HG02970 (cell line): ENCODE data around the gene TMEM86A.

Experiments used
- ATAC-seq: cut with Tn5 transposase; IDR thresholded peaks from one replicate; pipeline ENCODE4 v1.9.1; 2021; ENCODE audit warnings: mild to moderate bottlenecking, moderate library complexity, moderate number of reproducible peaks; ENCODE audit not compliant: unreplicated experiment, low FRiP score

TMEM86A gene

DNA sequence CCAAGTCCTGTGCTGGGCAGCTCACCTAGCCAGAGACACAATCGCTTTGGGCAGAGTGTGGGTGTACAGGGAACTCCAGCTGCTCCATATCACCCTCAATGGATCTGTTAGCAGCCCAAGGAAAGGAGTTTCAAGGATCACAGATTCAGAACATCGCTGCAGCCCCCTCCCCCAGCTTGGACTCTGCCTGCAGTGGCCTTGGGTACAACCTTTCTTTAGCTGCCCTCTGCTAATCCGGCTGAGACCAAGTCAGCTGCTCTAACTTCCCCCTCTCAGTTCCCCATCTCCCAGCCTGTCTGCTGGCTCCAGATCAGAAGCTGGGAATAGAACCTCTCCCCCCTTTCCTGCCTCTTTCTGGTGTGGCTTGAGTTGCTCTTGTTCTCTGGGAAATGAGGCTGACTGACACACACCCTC is 1.3 kb downstream of the TMEM86A start:
- ATAC-seq: no peak

DNA sequence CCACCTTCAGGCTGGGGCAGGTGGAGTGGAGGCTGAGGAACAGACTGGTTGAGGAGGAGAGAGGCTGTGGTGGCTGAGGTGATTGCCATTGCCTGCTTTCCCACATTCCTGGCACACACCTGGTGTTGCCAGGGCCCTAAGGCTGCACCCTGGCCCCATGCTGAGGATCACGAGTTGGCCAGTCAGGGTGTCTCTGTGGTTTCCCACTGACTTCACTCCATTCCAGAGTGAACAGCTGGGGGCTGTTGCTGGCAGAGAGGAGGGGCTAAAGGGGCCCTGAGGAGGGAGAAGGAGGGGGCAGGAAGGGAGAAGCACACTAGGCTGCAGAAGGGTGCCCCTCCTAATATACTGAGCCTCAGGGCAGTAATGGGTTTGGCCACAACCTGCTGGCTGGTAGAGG is 1.8 kb downstream of the TMEM86A start:
- ATAC-seq: no peak

DNA sequence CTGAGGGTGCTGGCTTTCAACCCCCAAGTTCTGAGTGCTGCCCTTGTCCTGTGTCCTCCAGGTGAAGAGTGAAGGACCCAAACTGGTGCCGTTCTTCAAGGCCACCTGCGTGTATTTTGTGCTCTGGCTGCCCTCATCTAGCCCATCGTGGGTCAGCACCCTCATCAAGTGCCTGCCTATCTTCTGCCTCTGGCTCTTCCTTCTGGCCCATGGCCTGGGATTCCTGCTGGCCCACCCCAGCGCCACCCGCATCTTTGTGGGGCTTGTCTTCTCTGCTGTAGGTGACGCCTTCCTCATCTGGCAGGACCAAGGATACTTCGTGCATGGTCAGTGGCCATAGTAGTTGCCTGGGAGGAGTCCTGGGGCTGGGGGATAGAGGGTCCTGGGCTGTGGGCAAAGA is 2.3 kb downstream of the TMEM86A start:
- ATAC-seq: no peak

DNA sequence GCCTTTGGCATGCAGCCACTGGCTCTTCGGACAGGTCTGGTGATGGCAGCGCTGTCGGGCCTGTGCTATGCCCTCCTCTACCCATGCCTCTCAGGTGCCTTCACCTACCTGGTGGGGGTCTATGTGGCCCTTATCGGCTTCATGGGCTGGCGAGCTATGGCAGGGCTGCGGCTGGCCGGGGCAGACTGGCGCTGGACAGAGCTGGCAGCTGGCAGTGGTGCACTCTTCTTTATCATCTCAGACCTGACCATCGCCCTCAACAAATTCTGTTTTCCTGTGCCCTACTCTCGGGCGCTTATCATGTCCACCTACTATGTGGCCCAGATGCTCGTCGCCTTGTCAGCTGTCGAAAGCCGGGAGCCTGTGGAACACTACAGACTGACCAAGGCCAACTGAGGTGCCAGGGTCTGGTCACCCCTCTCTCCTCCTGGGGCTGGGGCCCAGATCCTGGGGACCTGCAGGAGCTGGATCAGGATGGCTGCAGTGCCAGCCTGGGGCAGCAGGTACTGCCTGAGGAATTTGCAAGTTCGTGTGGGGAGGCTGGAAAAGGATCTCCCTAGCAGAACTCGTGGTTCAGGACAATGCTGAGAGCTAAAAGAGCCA is 3.1 kb downstream of the TMEM86A start:
- ATAC-seq: no peak

DNA sequence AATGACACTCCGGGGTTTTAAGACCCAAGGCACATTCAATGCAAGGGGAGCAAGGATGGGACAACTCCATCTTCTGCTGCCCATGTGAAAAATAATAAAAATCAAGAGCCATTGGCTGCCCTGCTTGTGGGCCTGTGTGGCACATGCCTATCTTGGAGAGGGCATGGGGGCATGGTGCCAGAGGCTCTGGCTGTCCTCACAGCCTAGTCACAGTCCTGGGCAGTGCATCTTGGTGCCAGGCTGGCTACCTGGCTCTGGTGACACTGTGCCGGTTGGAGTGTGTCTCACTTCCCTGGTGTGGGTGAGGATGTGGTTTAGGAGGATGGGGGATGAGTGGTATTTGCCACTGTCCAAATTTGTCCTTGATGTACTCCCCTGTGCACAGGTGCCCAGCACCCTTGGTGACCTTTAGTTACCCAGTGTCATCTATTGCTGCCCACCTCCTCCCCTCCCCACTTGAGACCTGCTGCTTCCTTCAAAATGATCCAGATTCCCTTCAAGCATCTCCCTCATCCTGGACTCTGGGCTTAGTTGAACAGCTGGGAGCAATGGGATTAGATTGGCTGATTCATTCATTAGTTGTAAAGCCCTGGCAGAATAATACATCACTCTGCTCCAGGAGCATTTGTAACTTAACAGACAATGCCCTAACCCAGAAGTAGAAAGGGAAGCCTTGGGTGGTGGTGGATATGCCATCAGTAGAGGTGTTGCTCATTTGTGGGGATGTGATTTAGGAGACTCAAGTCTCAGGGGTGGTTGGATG is 4.6 kb downstream of the TMEM86A start:
- no peak for ATAC-seq

DNA sequence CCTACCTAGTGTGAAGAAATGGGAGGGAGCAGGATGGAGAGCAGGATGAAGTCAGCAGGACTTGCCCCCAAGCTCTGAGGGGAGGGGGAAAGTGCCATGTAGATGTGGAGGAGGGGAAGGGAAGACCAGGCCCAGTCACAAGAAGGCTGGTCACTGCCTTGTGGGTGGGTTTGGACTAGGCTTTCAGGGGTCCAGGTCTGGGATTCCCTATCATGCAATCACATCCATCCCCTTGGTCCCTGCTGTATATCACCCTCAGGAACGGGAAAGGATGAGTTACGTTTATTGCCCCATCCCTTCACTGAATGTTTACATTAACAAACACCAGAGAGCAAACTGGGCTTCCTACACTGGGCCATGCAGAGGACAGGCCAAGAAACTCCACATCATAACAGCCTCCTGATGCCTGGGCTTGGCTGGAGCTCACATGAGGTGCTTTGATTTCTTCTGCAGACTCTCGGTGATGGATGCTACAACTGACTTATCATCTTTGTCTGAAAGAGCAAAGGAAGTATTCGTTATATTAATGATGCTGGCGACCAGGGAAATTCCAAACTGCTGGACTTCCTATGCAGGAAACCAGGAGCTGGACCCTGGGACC is 5.6 kb downstream of the TMEM86A start:
- no peak for ATAC-seq

DNA sequence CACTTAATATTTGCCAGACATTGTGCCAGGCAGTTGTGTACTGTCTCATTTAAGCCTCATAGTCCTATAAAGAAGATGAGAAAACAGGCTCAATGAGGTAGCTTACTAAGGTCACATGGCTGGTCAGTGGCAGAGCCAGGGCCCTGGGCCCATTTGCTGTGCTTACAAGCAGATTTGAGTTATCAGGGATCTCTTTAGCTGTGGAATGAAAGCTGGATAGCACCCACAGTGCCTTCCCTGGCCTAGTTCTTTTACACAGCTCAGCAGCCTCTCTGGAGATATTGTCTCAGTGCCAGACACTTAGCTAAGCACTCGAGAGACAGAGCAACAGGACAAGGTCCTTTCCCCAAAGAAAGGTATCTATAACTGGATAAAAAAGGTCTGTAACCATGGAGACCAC is 6.1 kb downstream of the TMEM86A start:
- ATAC-seq: no peak

DNA sequence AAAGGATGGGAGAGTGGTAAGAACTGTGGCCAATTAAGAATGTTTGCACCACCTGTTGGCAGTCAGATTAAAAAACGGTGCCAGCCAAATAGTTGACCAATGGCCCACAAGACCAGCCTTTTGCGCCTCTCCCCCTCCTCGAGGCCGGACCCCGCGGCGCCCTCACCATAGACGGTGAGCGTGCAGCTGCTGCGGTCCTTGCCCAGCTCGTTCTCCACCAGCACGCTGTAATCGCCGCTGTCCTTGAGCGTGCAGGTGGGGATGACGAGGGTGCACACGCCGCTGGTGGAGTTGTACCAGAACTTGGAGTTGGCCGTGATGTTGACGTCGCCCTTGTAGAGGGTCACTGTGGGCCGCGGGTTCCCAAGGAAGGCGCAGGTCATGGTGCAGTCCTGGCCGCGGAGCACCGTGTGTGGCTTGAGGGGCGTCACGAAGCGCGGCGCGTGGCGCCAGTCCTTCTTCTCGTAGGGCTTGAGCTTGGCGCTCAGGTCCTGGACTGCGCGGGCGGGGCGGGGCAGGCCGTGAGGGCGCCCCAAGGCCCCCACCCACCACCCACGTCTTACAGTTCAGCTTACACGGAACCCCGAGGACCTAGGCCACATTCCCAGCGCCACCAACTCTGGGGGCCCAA is 7.2 kb downstream of the TMEM86A start:
- no peak for ATAC-seq

DNA sequence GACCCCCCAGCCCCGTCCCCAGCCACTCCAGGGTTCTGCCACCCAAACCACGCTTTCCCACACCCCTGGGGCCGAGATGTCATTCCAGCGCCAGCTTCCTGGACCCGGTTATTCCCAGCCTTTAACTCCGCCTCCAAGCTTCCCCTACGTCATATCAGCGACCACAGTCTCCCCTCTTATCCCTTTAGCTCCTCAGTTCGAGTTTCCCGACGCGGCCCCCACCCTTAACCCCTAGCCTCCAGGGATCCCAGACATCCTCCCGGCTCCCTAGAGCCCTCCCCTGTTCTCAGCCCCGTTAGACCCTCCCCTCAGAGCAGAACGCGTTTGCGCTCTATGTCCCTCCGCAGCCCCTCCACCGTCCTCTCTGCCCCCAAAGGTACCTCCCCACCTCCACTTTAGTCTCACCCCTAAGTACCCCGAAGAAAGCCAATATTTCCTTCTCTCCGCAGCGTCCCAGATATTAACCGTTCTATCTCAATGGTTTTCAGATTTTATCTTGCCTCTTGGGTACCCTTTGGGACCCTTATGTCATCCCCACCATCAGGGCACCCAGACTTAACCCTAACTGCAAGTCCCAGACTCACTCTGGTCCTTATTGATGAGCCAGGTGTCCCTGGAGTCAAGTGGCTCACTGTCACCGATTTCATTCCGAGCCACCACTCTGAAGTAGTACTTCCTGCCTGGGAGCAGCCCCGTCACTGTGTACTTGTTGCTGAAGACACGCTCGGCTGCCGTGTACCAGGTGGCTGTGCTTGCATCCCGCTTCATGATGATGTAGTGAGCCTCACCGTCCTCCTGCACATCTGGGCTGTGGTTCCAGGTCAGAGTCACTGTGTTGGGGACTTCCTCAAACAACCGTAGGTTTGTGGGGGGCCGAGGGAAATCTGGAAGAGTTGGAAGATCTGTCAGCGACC is 8.0 kb downstream of the TMEM86A start:
- ATAC-seq: no peak

DNA sequence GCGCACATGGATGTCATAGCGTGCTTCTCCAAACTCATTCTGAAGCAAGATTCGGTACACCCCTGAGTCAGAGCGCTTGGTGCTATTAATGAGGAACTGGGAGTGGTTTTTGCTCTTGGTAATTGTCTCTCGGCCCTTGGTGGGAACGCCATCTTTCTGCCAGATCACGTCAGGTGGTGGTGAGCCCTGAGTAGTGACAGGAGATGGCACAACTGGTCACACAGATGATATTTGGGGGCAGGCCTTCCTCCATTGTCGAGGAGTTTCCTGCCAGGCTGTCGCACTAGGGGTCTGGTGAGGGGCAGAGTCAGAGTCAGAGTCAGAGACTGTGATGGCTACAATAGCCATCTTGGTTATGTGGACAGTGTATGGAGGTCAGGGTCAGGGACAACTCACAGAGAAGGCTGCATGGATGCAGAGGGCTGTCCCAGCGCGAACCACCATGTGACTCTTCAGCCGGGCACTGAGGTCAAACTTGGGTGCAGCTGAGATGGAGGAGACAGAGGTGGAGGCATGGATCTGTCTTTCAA is 9.3 kb downstream of the TMEM86A start:
- ATAC-seq: no peak

DNA sequence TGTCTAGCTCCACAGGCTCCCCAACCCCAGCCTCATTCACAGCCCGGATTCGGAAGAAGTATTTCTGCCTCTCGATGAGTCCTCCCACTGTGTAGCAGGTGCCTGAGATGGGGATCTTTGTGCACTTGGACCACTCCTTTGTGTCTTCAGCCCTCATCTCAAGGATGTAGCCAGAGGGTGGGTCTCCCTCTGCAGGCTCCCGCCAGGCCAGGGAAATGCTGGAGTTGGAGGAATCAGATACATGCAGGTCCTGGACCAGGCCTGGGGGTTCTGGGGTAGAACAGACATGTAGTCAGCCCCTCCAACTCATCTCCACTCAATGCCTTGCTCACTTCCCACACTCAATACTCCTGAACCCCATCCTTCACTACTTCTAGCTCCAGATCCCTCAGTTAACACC is 10.8 kb downstream of the TMEM86A start:
- ATAC-seq: no peak

DNA sequence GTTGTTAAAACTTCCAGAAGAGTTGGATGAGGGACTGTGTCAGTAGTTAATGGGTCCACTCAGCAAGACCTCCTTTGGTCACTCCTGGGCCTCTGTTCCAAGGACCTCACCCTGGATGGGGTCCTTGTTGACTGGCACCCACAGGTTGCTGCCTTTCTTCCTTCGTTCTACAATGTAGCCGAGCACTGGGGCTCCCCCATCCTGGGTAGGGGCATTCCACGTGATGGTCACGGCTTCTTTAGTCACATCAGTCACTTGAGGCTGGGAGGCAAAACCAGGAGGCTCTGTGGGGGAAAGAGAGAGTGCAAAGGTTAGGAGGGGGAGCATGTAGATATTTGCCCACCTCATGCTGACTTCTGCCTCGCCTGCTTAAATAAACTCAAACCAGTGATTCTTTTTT is 12.0 kb downstream of the TMEM86A start:
- no peak for ATAC-seq

DNA sequence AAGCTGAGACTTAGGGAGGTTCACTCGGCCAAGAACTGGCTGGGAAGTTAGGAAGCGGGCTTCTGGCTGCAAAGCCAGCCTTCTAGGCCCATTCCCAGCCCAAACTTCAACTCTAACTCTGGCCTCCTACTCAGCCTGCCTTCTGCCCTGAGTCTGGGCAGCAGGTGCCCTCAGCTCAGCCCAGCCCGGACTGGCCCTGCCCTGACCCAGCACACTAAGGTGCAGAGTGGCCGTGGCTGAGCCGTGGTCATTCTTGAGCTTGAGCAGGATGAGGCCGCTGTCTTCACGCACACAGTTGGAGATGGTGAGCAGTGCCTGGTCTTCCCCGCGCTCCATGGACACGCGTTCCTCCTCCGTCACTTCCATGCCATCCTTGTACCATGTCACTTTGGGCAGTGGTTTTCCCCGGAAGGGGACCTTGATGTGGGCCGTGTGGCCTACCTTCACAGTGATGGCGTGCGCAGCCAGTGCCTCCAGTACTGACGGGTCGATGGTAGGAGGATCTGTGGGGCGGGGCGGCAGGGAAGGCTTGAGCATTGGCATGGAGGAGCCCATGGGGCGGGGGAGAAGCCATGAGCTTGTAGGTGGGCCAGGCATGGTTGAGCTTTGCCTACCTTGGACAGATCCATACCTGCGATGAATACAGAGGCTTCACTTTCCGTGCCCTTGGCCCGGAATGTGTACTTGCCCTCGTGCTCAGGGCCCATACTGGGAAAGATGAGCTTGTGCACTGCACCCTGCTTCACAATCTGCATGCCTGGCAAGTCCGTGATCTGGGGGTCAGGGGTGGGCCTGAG is 15.3 kb downstream of the TMEM86A start:
- ATAC-seq: no peak

DNA sequence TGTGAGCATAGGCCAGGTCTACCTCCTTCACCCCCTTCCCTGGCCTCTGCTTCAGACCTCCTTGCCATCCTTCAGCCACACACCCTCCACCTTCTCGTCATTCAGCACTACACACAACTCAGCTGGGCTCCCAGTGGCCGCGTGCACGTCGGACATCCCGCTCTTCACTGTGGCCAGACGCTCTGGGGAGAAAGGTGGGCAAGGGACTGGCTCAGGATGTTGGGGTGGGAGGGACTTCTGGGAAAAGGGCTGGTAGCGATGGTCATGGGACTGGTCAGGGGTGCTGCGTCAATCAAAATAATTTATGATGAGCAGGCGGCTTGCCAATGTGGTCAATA is 15.8 kb downstream of the TMEM86A start:
- no peak for ATAC-seq

DNA sequence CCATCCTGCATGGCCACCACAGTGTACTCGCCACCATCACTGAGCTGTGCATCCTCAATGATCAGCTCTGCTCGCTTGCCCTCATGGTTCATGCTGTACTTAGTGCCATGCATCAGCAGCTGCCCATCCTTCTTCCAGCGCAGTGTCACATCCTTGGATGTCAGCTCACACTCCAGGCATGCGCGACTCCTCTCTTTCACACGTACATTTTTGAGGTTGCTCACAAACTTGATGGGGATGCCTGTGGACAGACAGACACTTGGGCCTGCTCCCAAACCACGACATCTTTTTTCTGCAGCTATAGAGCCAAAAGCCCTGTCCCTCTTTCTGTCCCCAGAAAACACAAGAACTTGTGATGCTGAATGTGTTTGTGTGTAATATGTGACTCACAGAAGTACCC is 16.9 kb downstream of the TMEM86A start:
- no peak for ATAC-seq

DNA sequence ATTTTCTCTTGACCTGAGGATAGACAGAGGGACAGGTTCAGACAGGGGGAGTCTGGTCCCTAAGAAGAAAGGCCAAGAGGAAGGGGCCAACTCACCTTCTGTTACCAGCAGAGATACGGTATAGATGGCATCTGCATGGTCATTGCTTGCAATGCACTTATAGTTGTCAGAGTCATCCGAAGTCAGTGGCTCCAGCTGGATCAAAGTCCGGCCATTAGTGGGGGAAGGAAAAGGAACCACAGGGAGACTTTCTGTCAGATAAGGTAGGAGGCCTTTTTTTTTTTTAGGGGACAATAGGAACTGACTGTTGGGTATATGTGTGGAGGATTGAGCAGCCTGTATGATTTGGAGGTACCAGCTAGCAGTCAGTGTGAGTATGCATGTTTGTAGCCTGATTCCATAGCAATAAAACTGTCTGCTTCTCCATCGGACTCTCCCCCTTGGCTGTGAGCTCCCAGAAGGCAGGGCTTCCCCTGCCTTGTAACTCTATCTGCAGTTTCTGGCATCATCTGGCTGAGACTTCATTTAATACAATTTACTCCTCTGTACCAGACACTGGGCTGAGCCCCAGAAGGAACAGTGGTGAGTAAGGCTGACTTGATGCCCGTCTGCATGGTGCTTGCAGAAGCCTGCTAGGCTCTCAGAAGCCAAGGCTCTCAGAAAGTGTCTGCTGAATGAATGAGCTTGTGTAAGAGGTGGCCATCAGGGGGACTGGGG is 21.7 kb downstream of the TMEM86A start:
- ATAC-seq: no peak

DNA sequence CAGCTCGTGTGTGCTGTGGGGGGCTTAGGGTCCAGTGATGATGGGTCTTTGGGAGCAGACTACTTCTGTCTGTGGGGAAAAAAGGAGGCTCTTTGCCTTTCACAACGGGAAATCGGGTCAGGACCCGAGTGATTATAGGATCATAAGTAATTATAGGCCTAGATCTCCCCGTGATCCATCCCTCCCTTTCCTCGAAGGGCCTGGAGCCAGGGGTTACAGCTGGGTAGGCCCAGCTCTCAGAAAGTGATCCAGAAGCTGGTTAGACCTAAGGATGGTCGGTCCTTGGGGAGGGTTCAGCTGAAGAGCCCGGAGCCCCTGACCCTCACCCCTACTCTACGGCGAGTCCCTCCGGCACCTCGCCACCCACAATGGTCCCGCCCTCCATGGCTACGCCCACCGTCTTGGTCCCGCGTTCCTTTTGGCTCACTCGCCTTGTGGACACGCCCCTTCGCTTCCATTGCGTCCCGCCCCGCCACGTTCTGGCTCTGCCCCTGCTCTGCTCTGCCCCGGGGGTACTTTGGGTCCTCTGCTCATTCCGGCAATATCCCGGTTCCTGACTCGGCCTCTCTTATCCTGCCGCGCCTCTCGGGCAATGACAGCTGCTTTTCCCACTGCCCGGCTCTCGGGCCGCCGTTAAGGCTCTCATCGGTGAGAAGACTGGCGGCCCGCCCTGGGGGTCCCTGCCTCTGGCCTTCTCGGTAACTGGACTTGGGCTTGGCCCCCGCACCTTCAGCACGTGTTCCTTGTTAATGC is 22.4 kb downstream of the TMEM86A start:
- ATAC-seq: no peak

DNA sequence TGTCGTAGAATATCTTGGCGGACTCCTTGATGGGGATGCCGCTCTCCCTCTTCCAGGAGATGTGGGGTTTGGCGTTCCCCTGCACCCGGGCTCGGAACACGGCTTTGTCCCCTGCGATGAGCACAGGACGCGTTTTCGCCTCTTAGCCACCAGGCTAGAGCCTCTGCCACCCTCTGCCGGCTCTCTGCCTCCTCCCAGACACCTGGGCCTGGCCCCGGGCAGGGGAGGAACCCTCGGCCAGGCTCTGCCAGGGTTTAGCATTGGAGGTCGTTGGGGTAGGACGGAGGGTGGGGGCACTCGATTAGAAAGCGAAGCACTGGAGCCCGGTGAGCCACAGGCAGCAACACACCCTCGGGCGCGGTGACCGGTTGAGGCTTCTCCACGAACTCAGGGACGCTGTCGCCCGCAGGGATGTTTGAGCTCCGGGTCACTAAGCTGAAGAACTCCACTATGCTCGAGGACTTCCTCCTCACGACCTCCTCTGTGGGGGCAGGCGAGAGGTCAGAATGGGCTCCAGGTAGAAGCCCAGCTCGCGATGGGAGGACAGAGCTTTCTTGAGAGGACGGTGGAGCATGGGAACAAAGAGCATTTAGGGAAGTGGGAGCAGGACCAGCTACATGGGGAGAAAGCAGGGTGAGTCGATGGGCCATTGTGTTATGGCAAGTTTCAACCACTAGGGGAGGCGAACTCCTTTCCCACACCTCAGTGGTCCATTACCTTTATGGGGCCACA is 23.1 kb downstream of the TMEM86A start:
- no peak for ATAC-seq
